Measurements from ENCODE around the gene OPCML.

OPCML gene

GRCh38 chr11:132852361-132852760 is 679.9 kb downstream of the OPCML start:
- no peak for DNase-seq (ENCODE audit: low read depth in 2 of 2)

GRCh38 chr11:132851247-132851646 is 681.1 kb downstream of the OPCML start:
- no peak for DNase-seq (ENCODE audit: low read depth in 2 of 2)

- no peak for DNase-seq (ENCODE audit: low read depth in 2 of 2)
These were observed 682.0 kb downstream of the OPCML start for GRCh38 chr11:132850266-132850665.

GRCh38 chr11:132848336-132848735 is 684.0 kb downstream of the OPCML start:
- DNase-seq (ENCODE audit: low read depth in 2 of 2) = no peak

- no peak for DNase-seq (ENCODE audit: low read depth in 2 of 2)
These were observed 686.2 kb downstream of the OPCML start for GRCh38 chr11:132846075-132846474.

- no peak for DNase-seq (ENCODE audit: low read depth in 2 of 2)
These were observed 687.2 kb downstream of the OPCML start for GRCh38 chr11:132844956-132845696.

GRCh38 chr11:132840660-132841059 is 691.6 kb downstream of the OPCML start:
- no peak for DNase-seq (ENCODE audit: low read depth in 2 of 2)

- DNase-seq (ENCODE audit: low read depth in 2 of 2) = no peak
These were observed 692.1 kb downstream of the OPCML start for GRCh38 chr11:132840191-132840590.

GRCh38 chr11:132839236-132839945 is 692.9 kb downstream of the OPCML start:
- DNase-seq (ENCODE audit: low read depth in 2 of 2) = no peak

- DNase-seq (ENCODE audit: low read depth in 2 of 2) = no peak
These were observed 693.7 kb downstream of the OPCML start for GRCh38 chr11:132838627-132839026.

GRCh38 chr11:132831272-132831671 is 701.0 kb downstream of the OPCML start:
- no peak for DNase-seq (ENCODE audit: low read depth in 2 of 2)

- no peak for DNase-seq (ENCODE audit: low read depth in 2 of 2)
These were observed 707.7 kb downstream of the OPCML start for GRCh38 chr11:132824642-132825041.

GRCh38 chr11:132822276-132822675 is 710.0 kb downstream of the OPCML start:
- no peak for DNase-seq (ENCODE audit: low read depth in 2 of 2)

- no peak for DNase-seq (ENCODE audit: low read depth in 2 of 2)
These were observed 710.8 kb downstream of the OPCML start for GRCh38 chr11:132821499-132821898.

- no peak for DNase-seq (ENCODE audit: low read depth in 2 of 2)
These were observed 711.3 kb downstream of the OPCML start for GRCh38 chr11:132821014-132821413.

- DNase-seq (ENCODE audit: low read depth in 2 of 2) = no peak
These were observed 713.4 kb downstream of the OPCML start for GRCh38 chr11:132818951-132819350.

- no peak for DNase-seq (ENCODE audit: low read depth in 2 of 2)
These were observed 714.9 kb downstream of the OPCML start for GRCh38 chr11:132817387-132817786.

- no peak for DNase-seq (ENCODE audit: low read depth in 2 of 2)
These were observed 717.9 kb downstream of the OPCML start for GRCh38 chr11:132814410-132814809.

GRCh38 chr11:132811649-132812048 is 720.7 kb downstream of the OPCML start:
- no peak for DNase-seq (ENCODE audit: low read depth in 2 of 2)

- no peak for DNase-seq (ENCODE audit: low read depth in 2 of 2)
These were observed 723.2 kb downstream of the OPCML start for GRCh38 chr11:132809070-132809469.

GRCh38 chr11:132804258-132804657 is 728.0 kb downstream of the OPCML start:
- DNase-seq (ENCODE audit: low read depth in 2 of 2) = no peak

- DNase-seq (ENCODE audit: low read depth in 2 of 2) = no peak
These were observed 728.9 kb downstream of the OPCML start for GRCh38 chr11:132803436-132803835.

GRCh38 chr11:132802947-132803346 is 729.4 kb downstream of the OPCML start:
- no peak for DNase-seq (ENCODE audit: low read depth in 2 of 2)
